Activated gamma-delta T cell treated with anti-CD3 and anti-CD28 coated beads, Interleukin-2, amount 50 U/mL, for 16 hours (primary cell): ENCODE results near the gene JMJD7.
A peak's percentile ranks its signal among the peaks of the same experiment; 100 is the strongest.

Source experiments
- DNase-seq: peaks from one replicate; pipeline ENCODE4 v3.0.0-alpha.2; 2020; ENCODE audit warnings: low read depth

JMJD7 gene

DNA sequence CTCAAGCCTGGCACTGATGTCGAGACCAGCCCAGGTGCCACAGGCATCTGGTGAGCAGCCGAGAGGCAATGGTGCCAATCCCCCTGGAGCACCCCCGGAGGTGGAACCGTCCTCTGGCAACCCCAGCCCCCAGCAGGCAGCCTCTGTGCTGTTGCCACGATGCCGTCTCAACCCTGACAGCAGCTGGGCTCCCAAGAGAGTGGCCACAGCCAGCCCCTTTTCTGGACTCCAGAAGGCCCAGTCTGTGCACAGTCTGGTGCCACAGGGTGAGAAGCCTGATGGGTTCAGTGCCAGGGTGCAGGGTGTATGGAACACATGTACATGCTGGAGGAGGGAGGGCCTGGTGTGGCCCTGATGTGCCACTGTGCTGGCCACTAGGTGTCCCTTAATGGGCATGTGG is 4.9 kb upstream of the JMJD7 start:
- DNase-seq, result no peak

- no peak for DNase-seq
Observed at GRCh38 chr15:41823502-41823901, 4.4 kb upstream of the JMJD7 start.

- no peak for DNase-seq
Observed at GRCh38 chr15:41824062-41824745, 3.7 kb upstream of the JMJD7 start.

DNA sequence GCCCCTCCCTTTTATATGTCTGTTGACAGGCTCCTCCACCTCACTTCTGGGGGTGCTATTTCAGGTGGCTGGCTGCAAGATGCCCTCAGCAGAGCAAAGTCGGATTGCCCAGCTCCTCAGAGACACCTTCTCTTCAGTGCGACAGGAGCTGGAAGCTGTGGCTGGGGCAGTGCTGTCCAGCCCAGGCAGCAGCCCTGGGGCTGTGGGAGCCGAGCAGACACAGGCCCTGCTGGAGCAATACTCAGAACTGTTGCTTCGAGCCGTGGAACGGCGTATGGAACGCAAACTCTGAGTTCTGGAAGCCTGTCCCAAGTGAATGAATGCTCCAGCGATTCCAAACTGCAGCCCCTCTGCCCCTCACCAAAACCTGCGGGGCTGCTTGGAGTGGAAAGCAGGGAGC is 2.7 kb upstream of the JMJD7 start:
- no peak for DNase-seq

DNA sequence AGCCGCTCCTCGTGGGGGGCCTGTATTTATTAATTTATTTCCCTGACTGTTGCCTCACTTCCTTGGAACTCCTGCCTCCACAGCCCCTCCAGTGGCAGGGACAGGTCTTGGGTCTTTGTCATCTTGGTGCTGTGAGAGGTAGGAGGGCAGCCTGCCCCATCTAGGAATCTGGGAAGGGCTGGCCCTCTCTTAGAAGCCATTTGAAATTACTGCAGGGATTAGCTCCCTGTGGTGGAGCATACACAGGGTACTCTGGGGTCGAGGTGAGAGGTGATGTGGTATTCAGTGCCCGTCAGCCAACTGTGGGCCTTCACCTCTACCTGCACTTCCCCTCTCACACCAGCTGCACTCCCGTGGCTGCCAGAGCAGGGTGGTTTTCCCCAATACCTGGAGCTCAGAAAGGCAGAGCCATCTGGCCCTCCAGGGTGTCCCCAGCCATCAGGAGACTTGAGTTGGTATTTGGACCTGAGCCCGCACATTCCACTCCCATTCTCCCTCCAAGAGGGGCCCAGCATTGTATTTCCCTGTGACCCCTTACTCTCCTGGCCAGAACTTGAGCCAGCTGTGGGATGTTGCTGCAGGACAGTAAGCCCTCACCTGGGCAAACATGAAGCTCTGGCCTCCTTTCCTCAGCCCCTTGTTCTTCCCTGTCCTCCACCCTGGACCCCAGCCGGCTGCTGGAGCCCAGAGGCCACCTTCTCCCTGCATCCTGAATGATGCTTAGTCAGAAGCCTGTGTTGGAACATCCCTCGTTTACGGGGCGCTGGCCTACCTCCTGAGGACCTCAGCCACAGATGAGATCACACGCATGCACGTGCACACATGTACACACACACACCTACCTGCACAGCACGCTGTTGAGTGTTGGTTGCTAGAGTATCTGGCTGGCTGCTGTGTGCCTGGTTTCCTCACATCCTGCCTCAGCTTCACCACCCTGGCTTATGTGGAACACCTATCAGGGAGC is 2.0 kb upstream of the JMJD7 start:
- DNase-seq, result no peak

GRCh38 chr15:41827290-41827879 is 507 bp upstream of the JMJD7 start:
- DNase-seq, result peak; percentile 13

- DNase-seq, result no peak
Observed at GRCh38 chr15:41828807-41829141, 882 bp downstream of the JMJD7 start.

DNA sequence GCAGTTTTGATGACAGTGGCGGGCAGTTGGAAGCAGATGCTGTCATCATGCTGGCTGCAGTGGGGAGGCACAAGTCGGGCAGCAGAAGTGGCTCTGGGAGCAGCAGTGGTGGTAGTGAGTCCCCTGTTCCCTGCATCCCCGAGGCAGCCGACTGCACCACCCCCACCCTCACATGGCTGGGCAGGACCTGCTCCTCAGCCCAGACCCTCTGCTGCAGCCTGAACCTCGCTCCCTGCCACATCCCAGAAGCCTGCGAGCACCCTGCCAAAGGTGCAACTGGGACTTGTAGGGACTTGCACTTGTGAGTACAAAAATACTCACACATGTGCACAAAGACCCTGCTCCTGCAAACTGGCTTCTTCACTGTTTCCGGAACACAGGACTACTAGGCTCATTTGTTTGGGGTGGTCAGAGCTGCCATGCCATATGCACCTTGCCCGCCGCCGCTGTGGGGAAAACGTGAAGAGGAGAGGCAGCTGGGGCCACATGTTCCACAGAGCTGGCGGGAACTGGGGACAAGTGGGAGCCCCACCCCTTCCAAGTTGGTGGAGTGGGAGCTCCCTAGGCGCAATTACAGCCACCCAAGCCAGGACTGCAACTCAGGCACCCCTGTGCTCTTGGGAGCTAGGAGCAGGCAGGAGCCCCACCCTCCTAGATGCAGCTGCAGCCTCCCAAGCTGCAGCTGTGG is 2.2 kb downstream of the JMJD7 start:
- no peak for DNase-seq

DNA sequence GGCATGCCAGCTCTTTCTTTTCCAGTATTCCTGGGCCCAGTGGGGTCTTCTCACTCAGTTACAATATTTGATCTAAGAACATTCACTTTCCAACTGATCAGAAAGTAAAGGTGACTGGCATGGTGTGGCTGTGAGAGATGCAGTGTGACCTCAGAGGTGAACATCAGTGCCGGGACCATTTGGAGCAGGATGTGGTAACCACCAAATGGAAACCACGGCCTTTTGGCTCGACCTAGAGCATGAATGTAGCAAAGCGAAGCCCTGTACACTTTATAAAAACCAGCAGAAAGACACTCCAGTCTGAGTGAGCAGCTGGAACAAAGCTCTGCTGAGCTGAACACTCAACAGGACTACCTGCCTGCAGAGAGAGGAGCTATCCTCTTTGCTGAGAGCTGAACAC is 3.4 kb downstream of the JMJD7 start:
- DNase-seq, result peak; percentile 40

GRCh38 chr15:41832208-41832607 is 4.3 kb downstream of the JMJD7 start:
- DNase-seq, result no peak

DNA sequence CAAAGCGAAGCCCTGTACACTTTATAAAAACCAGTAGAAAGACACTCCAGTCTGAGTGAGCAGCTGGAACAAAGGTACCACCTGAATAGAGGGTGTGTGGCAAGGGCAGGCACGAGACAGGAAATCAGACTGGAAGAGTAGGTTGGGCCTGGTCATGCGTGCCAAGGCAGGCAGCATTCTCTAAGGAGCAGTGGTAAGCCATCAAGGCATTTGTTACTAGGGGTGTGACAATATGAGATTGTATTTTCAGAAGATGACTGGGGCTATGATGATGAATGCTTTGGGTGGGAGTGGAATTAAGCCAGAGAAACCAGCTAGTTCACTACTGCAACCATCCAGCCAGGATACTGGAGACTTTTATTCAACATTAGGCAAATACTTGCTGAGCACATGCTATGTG is 5.0 kb downstream of the JMJD7 start:
- no peak for DNase-seq

GRCh38 chr15:41834096-41834495 is 6.2 kb downstream of the JMJD7 start:
- no peak for DNase-seq

DNA sequence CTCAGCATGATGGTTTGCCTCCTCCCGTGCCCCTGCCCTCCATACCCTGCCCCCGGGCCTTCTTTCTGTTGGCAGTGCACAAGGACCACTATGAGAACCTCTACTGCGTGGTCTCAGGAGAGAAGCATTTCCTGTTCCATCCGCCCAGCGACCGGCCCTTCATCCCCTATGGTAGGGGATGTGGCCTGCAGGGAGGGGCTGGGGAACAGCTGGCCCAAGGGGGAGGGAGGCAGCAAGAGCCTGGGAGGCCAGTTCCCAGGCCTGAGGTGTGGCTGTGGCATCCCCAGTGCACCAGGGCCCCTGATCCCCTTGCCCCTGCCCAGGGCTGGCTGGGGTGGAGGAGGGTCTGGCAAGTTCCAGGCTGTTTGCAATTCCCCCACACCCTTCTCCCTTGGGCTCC is 8.2 kb downstream of the JMJD7 start:
- no peak for DNase-seq

GRCh38 chr15:41836713-41837454 is 9.0 kb downstream of the JMJD7 start:
- DNase-seq, result no peak

DNA sequence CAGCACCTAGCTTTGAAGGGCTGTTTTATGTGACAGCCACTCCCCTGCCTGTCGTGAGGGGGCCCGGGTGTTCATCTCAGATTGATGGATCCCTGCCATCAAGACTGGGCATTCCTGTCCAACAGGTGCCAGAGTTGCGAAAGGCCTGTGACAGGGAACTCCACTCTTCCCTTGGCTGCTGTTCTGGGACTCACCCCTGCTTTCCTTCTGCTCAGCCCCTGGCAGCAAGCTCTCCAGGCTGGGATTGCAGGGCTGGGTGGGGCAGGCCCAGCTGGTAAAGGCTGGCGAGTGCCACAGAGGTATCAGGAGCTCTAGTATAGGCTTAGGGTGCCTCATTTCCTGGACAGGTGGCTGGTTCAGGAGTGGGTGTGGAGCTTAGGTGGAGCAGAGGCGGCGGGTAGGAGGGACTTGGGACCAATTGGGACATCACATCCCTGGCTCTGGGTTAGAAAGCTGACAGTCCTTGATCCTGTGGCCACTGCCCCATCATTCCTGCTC is 10.6 kb downstream of the JMJD7 start, which contains the start of gene PLA2G4B:
TSS of gene PLA2G4B (plus strand) at position 448 of the 498 bp plus-strand sequence. CDS start 67 bp downstream, outside the sequence.
- DNase-seq, result no peak

DNA sequence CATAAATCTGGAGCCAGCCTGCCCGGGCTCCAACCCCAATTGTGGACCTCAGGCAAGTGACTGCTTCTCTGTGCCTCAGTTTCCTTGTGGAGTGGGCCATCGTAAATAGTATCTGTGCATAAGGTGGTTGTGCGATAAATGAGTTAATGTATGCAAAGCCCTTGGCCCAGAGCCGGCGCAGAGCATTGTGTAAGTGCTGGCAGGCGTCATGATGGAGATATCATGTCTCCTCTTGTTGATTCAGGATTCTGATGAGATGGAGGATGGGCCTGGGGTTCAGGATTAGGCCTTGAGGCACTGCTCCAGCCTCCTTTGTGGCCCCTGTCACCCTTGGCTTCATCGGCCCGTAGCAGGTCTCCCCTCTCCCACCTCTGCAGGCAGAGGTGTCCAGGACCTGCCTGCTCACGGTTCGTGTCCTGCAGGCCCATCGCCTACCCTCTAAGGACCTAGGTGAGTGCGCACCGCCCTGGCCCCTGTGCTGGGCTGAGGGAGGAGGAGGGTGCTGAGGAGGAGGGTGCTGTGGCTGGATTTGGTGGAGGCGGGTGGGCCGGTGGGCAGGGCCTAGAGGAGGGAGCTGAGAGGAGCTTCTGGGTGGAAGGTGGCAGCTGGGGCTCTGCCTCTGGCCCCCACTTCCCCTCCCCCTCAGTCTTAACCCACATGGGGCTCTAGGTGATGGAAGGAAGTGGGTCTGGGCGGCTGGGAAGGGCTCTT is 12.0 kb downstream of the JMJD7 start:
- no peak for DNase-seq

- DNase-seq, result no peak
Observed at GRCh38 chr15:41840673-41841072, 12.8 kb downstream of the JMJD7 start.

- DNase-seq, result no peak
Observed at GRCh38 chr15:41841131-41841530, 13.2 kb downstream of the JMJD7 start.

- DNase-seq, result no peak
Observed at GRCh38 chr15:41842229-41842628, 14.3 kb downstream of the JMJD7 start.

DNA sequence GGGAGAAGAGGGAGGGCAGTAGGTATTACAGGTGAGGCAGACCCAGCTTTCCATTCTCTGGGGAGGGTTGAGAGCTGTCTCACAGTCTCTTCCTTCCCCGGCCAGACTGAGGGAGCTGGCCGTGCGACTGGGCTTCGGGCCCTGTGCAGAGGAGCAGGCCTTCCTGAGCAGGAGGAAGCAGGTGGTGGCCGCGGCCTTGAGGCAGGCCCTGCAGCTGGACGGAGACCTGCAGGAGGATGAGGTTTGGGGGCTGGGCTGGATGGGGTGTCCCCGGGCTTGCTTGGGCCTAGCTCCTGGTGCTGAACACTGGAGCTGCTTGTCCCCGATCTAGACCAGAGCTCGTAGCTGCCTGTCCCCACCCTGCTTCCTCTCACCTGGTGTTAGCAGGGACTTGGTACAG is 15.7 kb downstream of the JMJD7 start:
- DNase-seq, result no peak

GRCh38 chr15:41844814-41845213 is 16.9 kb downstream of the JMJD7 start:
- DNase-seq, result no peak
